ENCODE data around the gene LAMC3.

The LAMC3 gene

GRCh38 chr9:131049829-131050715 is 41.1 kb downstream of the LAMC3 start:
- DNase-seq = no peak

DNA sequence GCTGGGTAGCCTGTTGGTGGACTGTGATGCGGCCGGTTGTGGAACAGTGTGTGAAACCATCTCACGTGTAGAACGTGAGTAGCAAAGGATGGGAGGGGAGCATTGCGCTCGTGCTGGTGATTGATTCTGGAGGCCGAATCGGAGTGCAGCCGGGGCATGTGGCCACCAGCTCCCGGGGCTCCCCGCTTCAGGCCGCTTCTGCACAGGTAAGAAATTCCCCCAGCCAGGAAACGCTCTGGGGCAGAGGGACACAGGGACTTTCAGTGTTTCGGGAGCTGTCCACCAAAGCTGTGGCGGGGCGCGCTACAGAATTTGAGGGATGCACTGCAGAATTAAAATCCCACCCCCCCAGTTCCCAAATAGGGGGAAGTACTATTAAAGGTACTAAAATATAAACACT is 41.9 kb downstream of the LAMC3 start:
- no peak for DNase-seq

DNA sequence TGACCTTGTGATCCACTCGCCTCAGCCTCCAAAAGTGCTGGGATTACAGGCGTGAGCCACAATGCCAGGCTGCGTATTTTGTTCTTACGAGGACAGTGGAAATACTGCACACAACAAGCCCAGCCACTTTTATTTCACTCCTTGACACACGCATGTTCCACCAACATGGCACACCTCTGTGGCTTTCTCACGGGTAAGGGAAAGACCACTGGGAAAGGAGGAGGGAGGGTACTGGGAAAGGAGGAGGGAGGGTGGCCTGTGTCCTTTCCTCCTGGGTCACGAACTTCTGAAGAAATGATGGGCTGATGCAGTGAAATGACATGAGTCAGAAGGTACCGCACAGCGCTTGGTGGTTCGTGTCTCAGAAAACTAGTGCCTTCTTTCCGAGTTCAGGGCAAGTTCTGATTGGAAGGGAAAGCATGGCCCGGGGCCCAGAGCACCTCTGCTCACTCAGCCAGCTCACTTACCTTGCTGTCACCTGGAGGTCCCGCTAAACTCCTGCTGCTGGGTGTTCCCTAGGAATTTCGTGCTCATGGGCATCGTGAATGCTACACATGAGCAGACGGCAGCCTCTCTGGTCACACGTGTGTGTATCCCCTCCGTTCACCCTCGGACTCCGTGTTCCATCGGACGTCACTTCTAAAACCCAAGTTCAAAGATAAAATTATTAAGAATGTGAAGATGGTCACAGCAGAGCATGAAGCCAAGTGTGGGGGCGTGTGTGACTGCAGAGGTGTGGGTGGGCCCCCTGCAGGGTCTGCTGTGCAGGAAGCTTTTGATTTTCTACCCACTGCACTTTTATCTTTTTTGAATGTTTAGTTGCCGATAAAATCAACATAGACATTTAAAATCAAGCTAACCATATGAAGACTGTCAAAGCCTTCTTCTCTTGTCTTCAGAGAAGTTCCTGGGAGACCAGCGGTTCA is 42.9 kb downstream of the LAMC3 start:
- no peak for DNase-seq

DNA sequence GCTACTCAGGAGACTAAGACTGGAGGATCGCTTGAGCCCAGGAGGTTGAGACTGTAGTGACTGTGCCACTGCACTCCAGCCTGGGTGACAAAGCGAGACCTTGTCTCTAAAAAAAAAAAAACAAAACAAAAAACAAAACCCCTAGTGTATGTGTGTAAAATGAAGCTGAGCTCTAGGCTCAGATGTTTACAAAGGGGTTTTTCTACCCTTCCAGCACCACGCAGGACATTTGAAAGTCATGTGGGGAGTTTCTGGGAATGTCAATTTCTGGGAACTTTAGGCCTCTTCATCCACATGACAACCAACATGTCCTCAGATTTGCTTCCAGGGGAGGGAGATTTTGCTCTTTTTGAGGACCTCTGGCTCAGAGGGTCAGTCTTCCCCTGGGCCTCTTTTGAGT is 44.9 kb downstream of the LAMC3 start:
- DNase-seq = no peak

GRCh38 chr9:131056781-131057506 is 48.0 kb downstream of the LAMC3 start:
- DNase-seq = no peak

GRCh38 chr9:131060900-131061630 is 52.1 kb downstream of the LAMC3 start:
- no peak for DNase-seq

GRCh38 chr9:131062969-131063368 is 54.0 kb downstream of the LAMC3 start:
- no peak for DNase-seq

GRCh38 chr9:131065599-131065998 is 56.6 kb downstream of the LAMC3 start:
- no peak for DNase-seq

DNA sequence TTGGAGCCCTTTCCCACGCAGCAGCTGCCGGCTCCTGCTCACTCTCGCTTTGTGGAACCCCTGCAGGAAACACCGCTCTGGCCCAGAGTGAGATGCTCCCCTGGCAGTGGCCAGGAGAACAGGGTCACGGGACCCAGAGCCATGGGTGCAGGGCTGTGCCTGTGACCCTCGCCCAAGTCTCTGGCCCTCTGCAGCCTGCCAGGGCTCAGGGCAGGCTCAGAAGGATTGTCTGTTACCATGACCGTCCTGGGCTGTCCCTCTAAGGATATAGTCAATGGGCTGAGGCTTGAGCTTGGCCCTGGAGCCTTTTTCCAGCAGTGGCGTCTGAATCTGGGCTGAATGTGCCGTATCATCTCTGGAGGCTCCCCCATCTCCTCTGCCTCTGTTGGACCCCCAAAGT is 58.7 kb downstream of the LAMC3 start:
- no peak for DNase-seq

DNA sequence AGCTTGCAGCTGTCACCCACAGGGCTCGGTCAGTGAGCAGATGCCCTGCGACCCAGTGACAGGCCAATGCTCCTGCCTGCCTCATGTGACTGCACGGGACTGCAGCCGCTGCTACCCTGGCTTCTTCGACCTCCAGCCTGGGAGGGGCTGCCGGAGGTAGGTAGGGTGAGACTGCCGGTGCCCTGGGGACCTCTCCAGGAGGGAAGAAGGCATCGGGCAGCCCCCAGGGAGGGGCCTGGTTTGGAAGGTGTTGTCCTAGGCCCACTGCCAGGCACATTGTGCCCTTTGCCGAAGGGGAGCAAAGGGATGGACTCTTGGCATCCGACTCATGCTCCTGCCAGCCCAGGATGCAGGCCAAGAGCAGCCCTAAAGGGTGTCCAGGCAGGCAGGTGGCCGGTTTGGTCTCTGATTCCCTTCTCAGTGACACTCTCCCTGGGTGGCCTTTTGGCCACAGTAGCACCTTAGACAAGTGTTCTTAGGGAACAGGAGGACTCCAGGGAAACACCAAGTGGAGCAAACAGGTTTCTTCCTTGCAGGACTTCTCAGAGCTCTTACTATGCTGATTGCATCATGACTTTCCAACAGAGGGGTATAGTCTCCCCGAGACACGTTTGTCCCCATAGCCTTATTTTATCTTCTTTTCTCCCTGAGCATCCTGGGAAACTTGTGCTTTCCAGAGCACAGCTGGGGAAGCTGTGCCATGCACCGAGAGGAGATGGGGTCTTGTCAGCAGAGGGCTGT is 59.3 kb downstream of the LAMC3 start:
- DNase-seq = no peak

DNA sequence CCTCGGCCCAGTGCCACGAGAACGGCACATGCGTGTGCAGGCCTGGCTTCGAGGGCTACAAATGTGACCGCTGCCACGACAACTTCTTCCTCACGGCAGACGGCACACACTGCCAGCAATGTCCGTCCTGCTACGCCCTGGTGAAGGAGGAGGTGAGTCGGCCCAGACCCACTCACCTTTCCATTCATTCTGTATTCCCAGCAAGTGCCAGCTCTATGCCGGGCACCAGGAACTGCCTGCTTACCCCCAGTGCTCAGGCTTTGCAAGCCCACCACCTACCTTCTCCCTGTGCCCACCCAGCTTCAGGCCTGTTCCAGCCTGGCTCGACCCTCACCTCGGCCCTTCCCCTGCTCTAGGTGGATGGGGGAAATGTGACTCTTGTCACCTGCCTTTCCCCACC is 60.7 kb downstream of the LAMC3 start:
- no peak for DNase-seq

GRCh38 chr9:131072107-131072870 is 63.3 kb downstream of the LAMC3 start:
- no peak for DNase-seq

DNA sequence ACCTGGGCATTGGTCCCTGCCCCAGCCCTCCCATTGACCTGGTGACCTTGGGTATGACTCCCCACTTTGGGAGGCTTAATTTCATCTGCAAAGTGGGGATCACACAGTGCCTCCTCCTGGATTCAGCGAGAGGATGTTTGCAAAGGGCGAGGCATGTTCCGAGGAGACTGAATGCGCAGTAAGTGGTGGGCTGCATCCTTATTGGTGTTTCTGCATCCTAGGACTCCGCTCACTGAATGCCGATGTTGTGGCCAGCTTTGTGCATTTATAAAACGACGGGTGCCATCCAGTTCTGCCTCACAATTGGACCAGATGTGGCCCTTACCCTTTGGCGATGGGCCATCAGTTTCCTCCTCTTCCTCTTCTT is 63.9 kb downstream of the LAMC3 start:
- DNase-seq = no peak

- no peak for DNase-seq
Observed at GRCh38 chr9:131076347-131077195, 67.6 kb downstream of the LAMC3 start.

- DNase-seq = no peak
Observed at GRCh38 chr9:131078427-131079366, 69.7 kb downstream of the LAMC3 start.

- DNase-seq = no peak
Observed at GRCh38 chr9:131080589-131080988, 71.6 kb downstream of the LAMC3 start.

DNA sequence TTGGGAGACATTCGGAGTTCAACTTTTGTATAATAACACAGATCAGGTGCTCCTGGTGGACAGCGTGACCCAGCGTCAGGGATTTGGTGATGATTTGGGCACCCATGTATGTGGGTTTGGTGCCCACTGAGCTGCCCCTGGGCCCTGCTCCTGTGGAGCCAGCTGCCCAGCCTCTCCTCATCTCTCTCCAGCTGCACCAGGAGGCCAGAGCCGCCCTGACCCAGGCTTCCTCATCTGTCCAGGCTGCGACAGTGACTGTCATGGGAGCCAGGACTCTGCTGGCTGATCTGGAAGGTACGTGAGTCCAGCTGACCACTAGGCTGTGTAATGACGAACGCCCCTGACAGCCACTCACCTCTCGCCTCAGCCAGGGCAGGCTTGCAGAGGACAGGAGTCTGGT is 72.9 kb downstream of the LAMC3 start:
- no peak for DNase-seq

- no peak for DNase-seq
Observed at GRCh38 chr9:131082774-131083512, 74.0 kb downstream of the LAMC3 start.

All from activated CD4-positive, CD25-positive, alpha-beta regulatory T cell treated with anti-CD3 and anti-CD28 coated beads, Interleukin-2, amount 50 U/mL, for 72 hours (primary cell).